ENCODE results near the gene AQP2.

Gene AQP2

DNA sequence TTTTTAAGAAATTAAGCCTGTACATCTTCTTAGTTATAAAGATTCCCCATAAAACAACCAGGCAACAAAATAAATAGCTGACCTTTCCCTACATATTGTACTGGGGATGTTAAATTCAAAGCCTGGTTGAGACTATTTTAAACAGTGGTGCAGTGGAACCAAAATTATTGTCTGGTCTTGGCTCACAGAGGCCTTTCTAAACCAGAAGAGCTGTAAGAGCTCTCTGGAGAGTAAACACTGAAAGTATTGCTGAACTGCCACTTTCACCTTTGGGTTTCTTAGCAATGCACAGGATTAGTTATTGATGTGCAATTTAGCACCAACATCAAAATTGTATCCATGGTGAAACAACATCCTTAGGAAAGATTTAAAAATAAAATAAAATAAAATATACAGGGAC lies 54.2 kb downstream of the AQP2 start:
- DNase-seq: no peak

- no peak for DNase-seq
Measured at GRCh38 chr12:50005175-50005574, 54.6 kb downstream of the AQP2 start.

- DNase-seq: no peak
Measured at GRCh38 chr12:50006280-50006679, 55.7 kb downstream of the AQP2 start.

GRCh38 chr12:50006754-50007442 lies 56.4 kb downstream of the AQP2 start:
- DNase-seq: no peak
